ENCODE results near the gene ETHE1. TPM values are rescaled to one million over a fixed set of nuclear protein-coding genes. Genes with fewer than 3 reads are reported as not detected.
A peak's percentile ranks its signal among the peaks of the same experiment; 100 is the strongest.

Gene ETHE1
- polyA plus RNA-seq, 1 donor from 2014 or later, result 40.9 TPM

GRCh38 chr19:43575156-43575950, 48.4 kb upstream of the ETHE1 start, which contains the start of the genes PINLYP and XRCC1:
TSS of gene PINLYP (plus strand) at chr19:43575801. CDS start at chr19:43577192, 1,391 bp downstream.
TSS of gene XRCC1 (minus strand) at chr19:43575527. CDS start at chr19:43575458, 69 bp downstream.
- H3K79me2 ChIP-seq (replicated peaks; ENCODE audit: insufficient read depth, low read length), result peaks cover 15% of the 10 kb centered on the region
- H3K36me3 ChIP-seq (ENCODE audit: insufficient read depth, low read length), result no peaks in the 10 kb centered on the region
- H3K9ac ChIP-seq (ENCODE audit: low read length), result peak within 1 kb of the TSS; percentile 96
- no peaks in the 10 kb centered on the region for H3F3A ChIP-seq (ENCODE audit: insufficient read depth, low read length, poor library complexity, severe bottlenecking)
- peak within 1 kb of the TSS; percentile 96 for H2AFZ ChIP-seq (ENCODE audit: low read depth, low read length)
- peak within 1 kb of the TSS; percentile 82 for H3K4me2 ChIP-seq (ENCODE audit: low read length)
- H3K27me3 ChIP-seq (ENCODE audit: insufficient read depth, low read depth, low read length), result no peaks in the 10 kb centered on the region
- H3K27ac ChIP-seq (ENCODE audit: low read length), result peak within 1 kb of the TSS; percentile 94
- H3K9me2 ChIP-seq (ENCODE audit: insufficient read depth, low read length), result no peaks in the 10 kb centered on the region
- TF ChIP-seq EP300 (conservative IDR thresholded peaks at IDR 0.05; ENCODE audit: poor library complexity, severe bottlenecking) (peak; percentile 59), TAF1 (IDR thresholded peaks at IDR 0.05; ENCODE audit: low read depth) (peak; percentile 61), RAD21 (conservative IDR thresholded peaks at IDR 0.05) (peak; percentile 26), SMC3 (conservative IDR thresholded peaks at IDR 0.05; ENCODE audit: poor library complexity) (peak; percentile 44), CTCF (IDR thresholded peaks at IDR 0.05; ENCODE audit: poor library complexity, severe bottlenecking) (no peak), MXI1 (conservative IDR thresholded peaks at IDR 0.05; ENCODE audit: poor library complexity, severe bottlenecking) (peak; percentile 84), POLR2AphosphoS5 (IDR thresholded peaks at IDR 0.05) (peak; percentile 90), REST (IDR thresholded peaks at IDR 0.05; ENCODE audit: borderline replicate concordance) (peak; percentile 73), EZH2 (IDR thresholded peaks at IDR 0.05; ENCODE audit: borderline replicate concordance, insufficient read depth, low read length, poor library complexity, severe bottlenecking) (no peak)
- H3K9me3 ChIP-seq (ENCODE audit: low read length), result no peaks in the 10 kb centered on the region
- peak within 1 kb of the TSS; percentile 99 for H3K4me3 ChIP-seq (ENCODE audit: low read length)
- H4K20me1 ChIP-seq (ENCODE audit: insufficient read depth), result no peaks in the 10 kb centered on the region

GRCh38 chr19:43574424-43575155, 47.6 kb upstream of the ETHE1 start:
- Histone ChIP-seq H2AFZ (ENCODE audit: low read depth, low read length) (peak overlapping the region; percentile 96), H3K9me3 (ENCODE audit: low read length) (no peaks in the 10 kb centered on the region), H3F3A (ENCODE audit: insufficient read depth, low read length, poor library complexity, severe bottlenecking) (no peaks in the 10 kb centered on the region), H3K9me2 (ENCODE audit: insufficient read depth, low read length) (no peaks in the 10 kb centered on the region), H3K27ac (ENCODE audit: low read length) (peak overlapping the region; percentile 89), H3K4me3 (ENCODE audit: low read length) (peak overlapping the region; percentile 99), H3K9ac (ENCODE audit: low read length) (peak overlapping the region; percentile 96), H3K36me3 (ENCODE audit: insufficient read depth, low read length) (no peaks in the 10 kb centered on the region), H3K27me3 (ENCODE audit: insufficient read depth, low read depth, low read length) (no peaks in the 10 kb centered on the region), H3K79me2 (replicated peaks; ENCODE audit: insufficient read depth, low read length) (peaks cover 15% of the 10 kb centered on the region), H4K20me1 (ENCODE audit: insufficient read depth) (no peaks in the 10 kb centered on the region), H3K4me2 (ENCODE audit: low read length) (peak overlapping the region; percentile 82)
- no peak for TF ChIP-seq SMC3 (conservative IDR thresholded peaks at IDR 0.05; ENCODE audit: poor library complexity)
- TF ChIP-seq POLR2AphosphoS5 (IDR thresholded peaks at IDR 0.05), result no peak
